GM19351 (cell line): ENCODE data around the gene TMEM273.

ENCODE experiments used
- ATAC-seq: cut with Tn5 transposase; IDR thresholded peaks from one replicate; pipeline ENCODE4 v1.9.1; 2021; ENCODE audit warnings: mild to moderate bottlenecking, moderate library complexity; ENCODE audit not compliant: unreplicated experiment

The TMEM273 gene

GRCh38 chr10:49149881-49150280 is 38.3 kb downstream of the TMEM273 start:
- no peak for ATAC-seq

GRCh38 chr10:49144058-49144720 is 44.0 kb downstream of the TMEM273 start:
- ATAC-seq, result no peak

- ATAC-seq, result no peak
Measured at GRCh38 chr10:49143249-49143648, 44.9 kb downstream of the TMEM273 start.

- ATAC-seq, result peak; percentile 55
Measured at GRCh38 chr10:49141541-49142332, 46.5 kb downstream of the TMEM273 start.

GRCh38 chr10:49140304-49141177 is 47.6 kb downstream of the TMEM273 start:
- no peak for ATAC-seq

- no peak for ATAC-seq
Measured at GRCh38 chr10:49139846-49140195, 48.4 kb downstream of the TMEM273 start.

- ATAC-seq, result no peak
Measured at GRCh38 chr10:49139028-49139845, 49.0 kb downstream of the TMEM273 start.

GRCh38 chr10:49138361-49138891 is 49.8 kb downstream of the TMEM273 start:
- ATAC-seq, result no peak

GRCh38 chr10:49136525-49136924 is 51.7 kb downstream of the TMEM273 start:
- no peak for ATAC-seq

GRCh38 chr10:49135575-49136313 is 52.4 kb downstream of the TMEM273 start:
- ATAC-seq, result peak; percentile 76

GRCh38 chr10:49134327-49134726 is 53.9 kb downstream of the TMEM273 start:
- ATAC-seq, result no peak

GRCh38 chr10:49133706-49134248 is 54.4 kb downstream of the TMEM273 start, which contains the start of gene FAM170B:
Gene FAM170B, minus strand, starts transcription at chr10:49134021. Its CDS starts 103 bp downstream, at chr10:49133918.
- no peak for ATAC-seq

- ATAC-seq, result no peak
Measured at GRCh38 chr10:49132362-49132737, 55.8 kb downstream of the TMEM273 start.

- ATAC-seq, result no peak
Measured at GRCh38 chr10:49131507-49132361, 56.5 kb downstream of the TMEM273 start.

- no peak for ATAC-seq
Measured at GRCh38 chr10:49129376-49129775, 58.8 kb downstream of the TMEM273 start.

GRCh38 chr10:49128854-49129253 is 59.3 kb downstream of the TMEM273 start:
- ATAC-seq, result no peak

GRCh38 chr10:49123981-49124950 is 63.9 kb downstream of the TMEM273 start:
- ATAC-seq, result no peak
